ENCODE data around the gene MC3R.

DNA sequence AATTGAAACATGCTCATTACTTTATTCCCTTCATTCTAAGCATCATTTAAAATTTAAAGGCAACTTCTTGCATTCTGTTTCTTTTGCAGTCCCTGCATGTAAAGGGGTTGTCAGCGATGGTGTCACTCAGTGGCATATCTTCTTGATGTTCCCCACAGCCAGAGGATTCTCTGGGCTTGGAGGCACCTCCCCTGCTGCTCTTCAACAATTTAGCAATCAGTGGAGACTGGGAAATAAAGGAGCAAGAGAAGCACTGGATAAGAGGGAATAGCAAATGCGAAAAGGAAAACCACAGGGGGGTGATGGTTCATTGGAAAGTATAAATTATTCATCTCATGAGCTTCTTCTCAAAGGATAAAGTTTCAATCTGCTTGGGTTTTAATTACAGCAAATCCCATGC, 30.7 kb upstream of the MC3R start:
- TF ChIP-seq POLR2A (IDR thresholded peaks at IDR 0.05; ENCODE audit: borderline replicate concordance, extremely low read depth, insufficient read depth, insufficient read length), result no peak
- TF ChIP-seq ELF1 (IDR thresholded peaks at IDR 0.05; ENCODE audit: borderline replicate concordance, low read depth), result no peak
